Coronary artery (tissue), 2 donors: Measurements from ENCODE around the gene NLRX1.

Experiments
- DNase-seq: peaks from one replicate; pipeline ENCODE4 v3.0.0-alpha.2; 2017; ENCODE audit warnings: low spot score
- H3K27ac ChIP-seq, 2 donors: fragments of 200-600 bp; sonication (generic); one replicate each; pipeline ENCODE4 v1.5.1; 2016 to 2019
- H3K4me3 ChIP-seq: fragments of 200-600 bp; sonication (generic); 2 replicates; pipeline ENCODE4 v1.5.1; 2016; ENCODE audit warnings: mild to moderate bottlenecking, moderate library complexity
- TF ChIP-seq, protein P1 (sequence below): fragments of 200-600 bp; sonication (generic); IDR thresholded peaks from one replicate; pipeline ENCODE4 v1.5.1; 2019; ENCODE audit warnings: antibody characterized with exemption

The NLRX1 gene

DNA sequence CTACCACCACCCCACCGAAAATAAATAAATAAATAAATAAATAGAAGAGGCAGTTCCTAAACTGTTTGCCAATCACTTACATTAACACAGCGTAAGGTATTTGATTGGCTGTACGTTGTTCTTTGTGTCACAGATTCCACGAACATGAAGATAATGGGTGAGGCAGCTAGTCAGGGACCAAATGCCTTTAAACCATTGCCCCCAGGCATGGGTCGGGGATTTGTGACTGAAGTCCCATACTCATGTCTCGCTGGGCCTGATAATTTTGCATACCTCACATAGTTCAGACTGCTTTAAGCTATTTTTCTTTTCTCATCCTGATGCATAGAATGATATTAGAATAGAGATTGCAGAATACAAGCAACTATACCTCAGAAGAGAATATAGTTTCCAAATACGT, 34.0 kb downstream of the NLRX1 start:
- no peak overlapping the region for H3K27ac ChIP-seq
- TF ChIP-seq, protein P1, sequence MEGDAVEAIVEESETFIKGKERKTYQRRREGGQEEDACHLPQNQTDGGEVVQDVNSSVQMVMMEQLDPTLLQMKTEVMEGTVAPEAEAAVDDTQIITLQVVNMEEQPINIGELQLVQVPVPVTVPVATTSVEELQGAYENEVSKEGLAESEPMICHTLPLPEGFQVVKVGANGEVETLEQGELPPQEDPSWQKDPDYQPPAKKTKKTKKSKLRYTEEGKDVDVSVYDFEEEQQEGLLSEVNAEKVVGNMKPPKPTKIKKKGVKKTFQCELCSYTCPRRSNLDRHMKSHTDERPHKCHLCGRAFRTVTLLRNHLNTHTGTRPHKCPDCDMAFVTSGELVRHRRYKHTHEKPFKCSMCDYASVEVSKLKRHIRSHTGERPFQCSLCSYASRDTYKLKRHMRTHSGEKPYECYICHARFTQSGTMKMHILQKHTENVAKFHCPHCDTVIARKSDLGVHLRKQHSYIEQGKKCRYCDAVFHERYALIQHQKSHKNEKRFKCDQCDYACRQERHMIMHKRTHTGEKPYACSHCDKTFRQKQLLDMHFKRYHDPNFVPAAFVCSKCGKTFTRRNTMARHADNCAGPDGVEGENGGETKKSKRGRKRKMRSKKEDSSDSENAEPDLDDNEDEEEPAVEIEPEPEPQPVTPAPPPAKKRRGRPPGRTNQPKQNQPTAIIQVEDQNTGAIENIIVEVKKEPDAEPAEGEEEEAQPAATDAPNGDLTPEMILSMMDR = no peak
- DNase-seq = no peak
- no peak overlapping the region for H3K4me3 ChIP-seq

DNA sequence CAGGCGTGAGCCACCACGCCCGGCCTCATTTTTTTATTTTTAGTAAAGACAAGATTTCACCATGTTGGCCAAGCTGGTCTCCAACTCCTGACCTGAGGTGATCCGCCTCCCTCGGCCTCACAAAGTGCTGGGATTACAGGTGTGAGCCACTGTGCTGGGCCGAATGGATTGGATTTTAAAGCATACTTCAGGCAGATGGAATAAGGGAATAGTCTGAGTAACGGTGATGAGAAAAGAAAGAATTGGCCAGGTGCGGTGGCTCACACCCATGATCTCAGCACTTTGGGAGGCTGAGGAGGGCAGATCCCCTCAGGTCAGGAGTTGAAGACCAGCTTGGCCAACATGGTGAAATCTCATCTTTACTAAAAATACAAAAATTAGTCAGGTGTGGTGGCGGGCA, 35.5 kb downstream of the NLRX1 start:
- H3K27ac ChIP-seq = no peak overlapping the region
- H3K4me3 ChIP-seq = no peak overlapping the region
- no peak for DNase-seq
- TF ChIP-seq, protein P1 = no peak

DNA sequence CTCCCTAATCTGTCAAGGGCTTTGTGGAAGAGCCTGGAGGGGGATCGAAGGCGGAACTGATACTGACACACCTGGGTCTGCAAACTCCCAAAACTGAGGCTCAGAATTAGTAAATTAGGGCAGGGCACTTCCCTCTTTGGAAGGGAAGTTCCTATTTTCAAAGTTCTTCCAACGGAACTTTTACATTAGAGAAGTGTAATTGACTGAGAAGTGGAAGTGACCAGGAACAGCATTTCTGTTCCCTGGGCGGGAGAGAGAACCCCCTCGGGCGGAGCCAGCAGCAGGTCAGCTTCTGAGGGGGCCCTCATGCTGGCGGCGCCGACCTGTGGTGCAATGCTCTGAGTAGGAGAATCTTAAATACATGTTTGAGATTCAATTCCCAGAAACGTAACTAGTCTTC, 36.6 kb downstream of the NLRX1 start:
- Histone ChIP-seq H3K27ac (peak overlapping the region; percentile 87 to 93), H3K4me3 (peak overlapping the region; percentile 97)
- no peak for DNase-seq
- TF ChIP-seq, protein P1 = no peak

DNA sequence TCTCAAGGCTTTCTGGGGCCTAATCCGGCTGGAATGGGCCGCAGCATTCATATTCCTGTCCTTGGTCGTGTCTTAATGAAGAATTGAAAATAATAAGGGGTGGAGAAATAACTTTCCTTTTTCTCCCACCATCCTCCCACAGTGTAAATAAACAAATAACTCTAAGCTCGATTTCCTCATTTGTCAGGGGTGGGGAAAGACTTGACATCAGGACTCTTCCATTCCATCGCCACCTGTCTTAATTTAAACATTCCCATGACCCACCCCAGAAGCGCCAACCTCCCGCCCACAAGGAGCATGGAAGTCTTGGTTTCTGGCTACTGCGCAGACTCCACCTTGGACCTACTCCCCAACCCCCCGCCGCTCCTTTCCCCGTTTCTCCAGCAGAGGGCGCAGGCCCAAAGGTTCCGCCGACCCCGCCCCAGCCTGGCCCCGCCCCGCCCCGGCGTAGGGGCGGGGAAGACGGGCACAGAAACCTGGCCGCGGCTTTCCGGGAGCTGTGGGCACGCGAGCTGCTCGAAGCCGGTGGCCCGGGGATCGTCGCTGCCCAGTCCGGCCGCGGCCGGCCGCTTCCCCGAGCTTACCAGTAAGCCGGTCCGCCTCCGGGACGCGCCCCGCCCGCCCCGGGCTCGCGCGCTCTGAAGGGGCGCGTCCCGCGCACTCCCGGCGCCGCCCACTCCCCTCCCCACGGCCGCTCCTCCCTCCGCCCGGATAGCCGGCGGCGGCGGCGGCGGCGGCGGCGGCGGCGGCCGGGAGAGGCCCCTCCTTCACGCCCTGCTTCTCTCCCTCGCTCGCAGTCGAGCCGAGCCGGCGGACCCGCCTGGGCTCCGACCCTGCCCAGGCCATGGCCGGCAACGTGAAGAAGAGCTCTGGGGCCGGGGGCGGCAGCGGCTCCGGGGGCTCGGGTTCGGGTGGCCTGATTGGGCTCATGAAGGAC, 37.3 kb downstream of the NLRX1 start, which contains the start of gene CBL:
CBL (plus strand) TSS at position 766 of the 937 bp plus-strand sequence; CDS start at position 845, 79 bp downstream.
- DNase-seq = peak; percentile 93
- H3K27ac ChIP-seq = peak within 1 kb of the TSS; percentile 87 to 93
- TF ChIP-seq, protein P1 = peak; percentile 92
- peak within 1 kb of the TSS; percentile 97 for H3K4me3 ChIP-seq

DNA sequence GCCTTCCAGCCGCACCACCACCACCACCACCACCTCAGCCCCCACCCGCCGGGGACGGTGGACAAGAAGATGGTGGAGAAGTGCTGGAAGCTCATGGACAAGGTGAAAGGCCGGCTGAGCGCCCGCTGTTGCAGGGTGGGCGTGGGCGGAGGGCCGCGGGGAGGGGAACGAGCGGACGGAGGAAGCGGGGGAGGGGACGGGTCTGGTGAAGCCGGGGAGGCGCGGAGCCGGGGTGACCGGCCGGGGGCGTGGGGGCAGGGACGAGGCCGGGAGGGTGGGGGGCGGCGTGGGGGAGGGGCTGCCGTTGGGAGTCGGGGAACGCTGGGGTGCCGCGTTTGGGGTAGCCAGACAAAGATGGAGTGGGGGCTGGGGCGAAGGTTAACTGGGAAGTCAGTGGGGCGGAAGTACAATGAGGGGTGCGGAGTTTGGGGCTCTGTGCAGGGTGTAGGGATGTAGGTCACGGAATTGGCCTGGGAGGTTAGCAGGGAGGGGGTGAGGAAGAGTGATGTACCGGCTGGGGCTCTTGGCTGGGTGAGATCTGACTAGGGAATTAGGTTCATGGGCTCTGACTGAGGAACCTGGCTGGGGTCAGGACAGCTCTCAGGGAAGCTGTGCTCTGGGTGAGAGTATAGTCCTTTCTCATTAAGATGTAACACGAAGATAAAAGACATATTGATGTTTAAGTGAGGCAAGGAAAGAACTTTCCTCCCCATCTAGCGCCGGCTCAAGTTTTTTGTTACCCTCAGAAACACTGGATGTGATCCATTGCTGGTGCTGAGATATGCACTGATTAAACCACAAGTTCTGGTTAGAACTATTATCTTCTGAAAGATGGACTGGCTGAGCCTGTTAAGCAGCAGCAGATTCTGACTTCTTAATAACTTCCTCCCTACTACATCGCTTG, 38.2 kb downstream of the NLRX1 start:
- peak overlapping the region; percentile 87 to 93 for H3K27ac ChIP-seq
- H3K4me3 ChIP-seq = peak overlapping the region; percentile 97
- TF ChIP-seq, protein P1 = no peak
- DNase-seq = peak; percentile 82

DNA sequence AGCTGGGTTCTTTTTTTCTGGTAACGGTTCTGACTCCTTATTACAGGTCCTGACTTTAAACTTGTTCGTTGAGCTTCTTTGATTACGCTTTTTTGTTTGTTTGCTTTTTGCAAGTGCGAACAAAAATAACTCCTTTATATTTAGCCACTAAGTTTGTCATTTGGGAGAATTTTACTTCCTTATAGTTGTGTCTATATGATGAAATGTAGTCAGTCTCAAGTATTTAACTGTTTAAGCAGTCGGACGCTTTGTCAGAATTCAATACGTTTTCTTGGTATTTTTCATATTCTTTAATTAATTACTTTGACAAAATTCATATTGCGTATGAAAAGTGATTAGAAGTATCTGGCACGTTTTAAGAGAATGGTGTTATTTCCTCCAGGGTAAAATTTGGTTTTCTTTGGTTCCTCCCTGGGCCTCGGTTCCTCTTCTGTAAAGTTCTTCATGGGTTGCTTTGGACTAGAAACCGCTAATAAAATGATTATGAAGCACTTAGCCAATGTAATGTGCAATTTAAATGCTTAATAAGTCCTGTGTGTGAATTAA, 39.0 kb downstream of the NLRX1 start:
- TF ChIP-seq, protein P1 = no peak
- H3K27ac ChIP-seq = peak overlapping the region in 1 of 2 donors; percentile 87
- DNase-seq = no peak
- peak overlapping the region; percentile 97 for H3K4me3 ChIP-seq
